DOHH2 (cell line): ENCODE measurements around the gene PSMG3.

Experiments used
- H3F3A ChIP-seq: fragments of 200-600 bp; sonication (generic), shearing (Covaris generic); 2 replicates; pipeline ENCODE4 v1.6.0; 2016; ENCODE audit warnings: antibody characterized with exemption, mild to moderate bottlenecking; ENCODE audit not compliant: control insufficient read depth, insufficient read depth
- H3K27ac ChIP-seq: fragments of 200-600 bp; sonication (generic); 2 replicates; pipeline ENCODE4 v1.5.1; 2014; ENCODE audit warnings: low read depth, mild to moderate bottlenecking, low read length, moderate library complexity
- H3K27me3 ChIP-seq: fragments of 200-600 bp; sonication (generic); 2 replicates; pipeline ENCODE4 v1.6.1; 2014; ENCODE audit warnings: mild to moderate bottlenecking, low read length, mixed read lengths; ENCODE audit not compliant: control insufficient read depth
- H3K36me3 ChIP-seq: fragments of 200-600 bp; sonication (generic); 2 replicates; pipeline ENCODE4 v1.6.1; 2014; ENCODE audit warnings: mild to moderate bottlenecking, low read length, moderate library complexity, mixed read lengths; ENCODE audit not compliant: control insufficient read depth
- H3K4me1 ChIP-seq: fragments of 200-600 bp; sonication (generic); 2 replicates; pipeline ENCODE4 v1.6.1; 2014; ENCODE audit warnings: mild to moderate bottlenecking, low read length, mixed read lengths; ENCODE audit not compliant: control insufficient read depth
- H3K4me2 ChIP-seq: fragments of 200-600 bp; sonication (generic); 2 replicates; pipeline ENCODE4 v1.6.0; 2014; ENCODE audit warnings: mild to moderate bottlenecking, low read length, moderate library complexity
- H3K4me3 ChIP-seq: fragments of 200-600 bp; sonication (generic); 2 replicates; pipeline ENCODE4 v1.5.1; 2014; ENCODE audit warnings: mild to moderate bottlenecking, low read length, mixed read lengths
- H3K79me2 ChIP-seq: fragments of 200-600 bp; sonication (generic); 2 replicates; pipeline ENCODE4 v1.6.1; 2014; ENCODE audit warnings: mild to moderate bottlenecking, low read length, mixed read lengths; ENCODE audit not compliant: control insufficient read depth
- H3K9me2 ChIP-seq: fragments of 200-600 bp; sonication (generic); replicated peaks from 2 replicates; pipeline ENCODE4 v1.6.1; 2014; ENCODE audit warnings: mild to moderate bottlenecking, low read length, mixed read lengths; ENCODE audit not compliant: control insufficient read depth
- H3K9me3 ChIP-seq: fragments of 200-600 bp; sonication (generic); 2 replicates; pipeline ENCODE4 v1.6.1; 2014; ENCODE audit warnings: antibody characterized with exemption, low read length, mixed read lengths; ENCODE audit not compliant: control insufficient read depth, insufficient read depth
- H4K20me1 ChIP-seq: fragments of 200-600 bp; sonication (generic); 2 replicates; pipeline ENCODE4 v1.6.0; 2014; ENCODE audit warnings: low read depth, mild to moderate bottlenecking, antibody characterized with exemption, low read length, moderate library complexity; ENCODE audit not compliant: control insufficient read depth, insufficient read depth
- CTCF ChIP-seq: fragments of 200-600 bp; sonication (generic); IDR thresholded peaks from one replicate; pipeline ENCODE4 v1.5.1; 2014; ENCODE audit warnings: antibody characterized with exemption, mild to moderate bottlenecking, low read depth, low read length; ENCODE audit not compliant: poor library complexity, severe bottlenecking
- EZH2phosphoT487 ChIP-seq: fragments of 200-600 bp; sonication (generic); IDR thresholded peaks from 2 replicates; pipeline ENCODE4 v1.6.1; 2017; ENCODE audit warnings: borderline replicate concordance, mild to moderate bottlenecking, antibody characterized with exemption, low read length, moderate library complexity, mixed read lengths

PSMG3 gene

GRCh38 chr7:1616741-1617140, 46.9 kb upstream of the PSMG3 start:
- Histone ChIP-seq H4K20me1 (no peaks in the 10 kb centered on the region), H3K9me2 (no peaks in the 10 kb centered on the region), H3K27ac (no peak overlapping the region), H3K9me3 (peaks cover 3% of the 10 kb centered on the region; the same call in 1 of the 2 replicates), H3F3A (no peaks in the 10 kb centered on the region), H3K4me1 (no peaks in the 10 kb centered on the region), H3K27me3 (no peaks in the 10 kb centered on the region), H3K4me3 (no peak overlapping the region), H3K36me3 (no peaks in the 10 kb centered on the region), H3K79me2 (no peaks in the 10 kb centered on the region), H3K4me2 (no peak overlapping the region)
- TF ChIP-seq EZH2phosphoT487 (no peak), CTCF (no peak)

- H3K9me2 ChIP-seq = no peaks in the 10 kb centered on the region
- H3K9me3 ChIP-seq = no peaks in the 10 kb centered on the region
- H3K4me2 ChIP-seq = no peak overlapping the region
- H3K4me1 ChIP-seq = peaks cover 7% of the 10 kb centered on the region
- no peaks in the 10 kb centered on the region for H3F3A ChIP-seq
- no peak overlapping the region for H3K27ac ChIP-seq
- no peaks in the 10 kb centered on the region for H3K36me3 ChIP-seq
- H3K27me3 ChIP-seq = no peaks in the 10 kb centered on the region
- TF ChIP-seq EZH2phosphoT487 = no peak
- no peak for TF ChIP-seq CTCF
- H4K20me1 ChIP-seq = no peaks in the 10 kb centered on the region
- no peaks in the 10 kb centered on the region for H3K79me2 ChIP-seq
- H3K4me3 ChIP-seq = no peak overlapping the region
Measured at GRCh38 chr7:1611708-1612241, 41.9 kb upstream of the PSMG3 start.

- Histone ChIP-seq H3K4me2 (no peak overlapping the region), H3K27me3 (no peaks in the 10 kb centered on the region), H3K27ac (no peak overlapping the region), H3K9me2 (no peaks in the 10 kb centered on the region), H3K4me1 (peaks cover 7% of the 10 kb centered on the region), H4K20me1 (no peaks in the 10 kb centered on the region), H3K4me3 (no peak overlapping the region), H3F3A (no peaks in the 10 kb centered on the region), H3K36me3 (no peaks in the 10 kb centered on the region), H3K9me3 (no peaks in the 10 kb centered on the region), H3K79me2 (no peaks in the 10 kb centered on the region)
- no peak for TF ChIP-seq EZH2phosphoT487
- no peak for TF ChIP-seq CTCF
Measured at GRCh38 chr7:1610678-1611302, 41.0 kb upstream of the PSMG3 start.
